IMR-90 (cell line): ENCODE data around the gene GDF10. TPM values are rescaled to one million over a fixed set of nuclear protein-coding genes. Genes with fewer than 3 reads are reported as not detected.

Experiments used
- ATAC-seq: fragments of 200-7000 bp; cut with Tn5 transposase; 2 replicates; pipeline ENCODE4 v1.9.1; 2020; ENCODE audit warnings: low read depth, mild to moderate bottlenecking, moderate library complexity
- BruUV-seq: library from RNA; stranded (reverse); fragments of 400-500 nt; replicated peaks from 2 replicates; lab custom pipeline; 2021; lab: Mats Ljungman, UMichigan
- CTCF ChIA-PET: fragments of 300-600 bp; formaldehyde crosslinking; extraction: SDS; loops from one replicate; lab custom pipeline; 2021; ENCODE audit warnings: antibody characterized with exemption; lab: Yijun Ruan, JAX
- POLR2A ChIA-PET: fragments of 300-600 bp; sonication (Branson Sonifier 250); formaldehyde crosslinking; loops from one replicate; lab custom pipeline; 2022; ENCODE audit warnings: antibody characterized with exemption; ENCODE audit not compliant: unreplicated experiment; lab: Charles Lee
- DNase-seq: peaks from one replicate; pipeline ENCODE4 v3.0.0; 2013
- H2AFZ ChIP-seq: replicated peaks from 2 replicates; pipeline ENCODE3; 2013; ENCODE audit warnings: low read length, mild to moderate bottlenecking; ENCODE audit not compliant: poor library complexity
- H2AK5ac ChIP-seq: 2 replicates; pipeline ENCODE4 v1.6.1; 2013; ENCODE audit warnings: low read depth, low read length, inconsistent platforms
- H2AK9ac ChIP-seq: replicated peaks from 2 replicates; pipeline ENCODE3; 2013; ENCODE audit warnings: mild to moderate bottlenecking, low read depth, low read length, moderate library complexity; ENCODE audit not compliant: poor library complexity
- H2BK120ac ChIP-seq: 2 replicates; pipeline ENCODE4 v1.6.1; 2013; ENCODE audit warnings: low read depth, low read length, inconsistent platforms
- H2BK15ac ChIP-seq: 3 replicates; pipeline ENCODE4 v1.6.1; 2013; ENCODE audit warnings: low read depth, low read length, inconsistent platforms
- H2BK20ac ChIP-seq: 2 replicates; pipeline ENCODE4 v1.6.1; 2013; ENCODE audit warnings: low read depth, mild to moderate bottlenecking, inconsistent platforms, low read length, moderate library complexity
- H2BK5ac ChIP-seq: 2 replicates; pipeline ENCODE4 v1.6.1; 2013; ENCODE audit warnings: mild to moderate bottlenecking, low read depth, low read length, inconsistent platforms; ENCODE audit not compliant: poor library complexity, severe bottlenecking
- H3K14ac ChIP-seq: replicated peaks from 2 replicates; pipeline ENCODE4 v1.6.1; 2013; ENCODE audit warnings: low read depth, low read length, inconsistent platforms
- H3K18ac ChIP-seq: 2 replicates; pipeline ENCODE4 v1.6.1; 2013; ENCODE audit warnings: low read depth, low read length, control low read depth
- H3K23ac ChIP-seq: 2 replicates; pipeline ENCODE4 v1.6.1; 2013; ENCODE audit warnings: low read depth, low read length, inconsistent platforms
- H3K27ac ChIP-seq: 2 replicates; pipeline ENCODE4 v1.5.1; 2013; ENCODE audit warnings: mild to moderate bottlenecking, control low read depth, low read length; ENCODE audit not compliant: insufficient read depth
- H3K27me3 ChIP-seq: 2 replicates; pipeline ENCODE4 v1.6.1; 2013; ENCODE audit warnings: low read length; ENCODE audit not compliant: control insufficient read depth, insufficient read depth
- H3K36me3 ChIP-seq: 2 replicates; pipeline ENCODE4 v1.6.1; 2013; ENCODE audit warnings: low read length, mixed read lengths; ENCODE audit not compliant: control insufficient read depth, insufficient read depth
- H3K4ac ChIP-seq: 2 replicates; pipeline ENCODE4 v1.6.1; 2013; ENCODE audit warnings: low read depth, low read length, inconsistent platforms
- H3K4me1 ChIP-seq: 2 replicates; pipeline ENCODE4 v1.6.1; 2013; ENCODE audit warnings: low read length, mixed read lengths; ENCODE audit not compliant: control insufficient read depth, insufficient read depth
- H3K4me2 ChIP-seq: 2 replicates; pipeline ENCODE4 v1.6.1; 2013; ENCODE audit warnings: low read depth, mild to moderate bottlenecking, control low read depth, low read length, moderate library complexity
- H3K4me3 ChIP-seq: 2 replicates; pipeline ENCODE4 v1.5.1; 2013; ENCODE audit warnings: low read depth, mild to moderate bottlenecking, control low read depth, low read length, moderate library complexity; ENCODE audit not compliant: insufficient read depth
- H3K56ac ChIP-seq: 2 replicates; pipeline ENCODE4 v1.6.1; 2013; ENCODE audit warnings: low read length, inconsistent platforms; ENCODE audit not compliant: insufficient read depth; ENCODE audit errors: extremely low read depth
- H3K79me1 ChIP-seq, 2 experiments: 2 replicates each; pipeline ENCODE4 v1.6.1; 2013; ENCODE audit warnings: low read length in 2 of 2, inconsistent platforms in 1 of 2, low read depth in 1 of 2
- H3K9ac ChIP-seq: 2 replicates; pipeline ENCODE4 v1.6.1; 2013; ENCODE audit warnings: low read depth, low read length, control low read depth
- H3K9me1 ChIP-seq: 2 replicates; pipeline ENCODE4 v1.6.1; 2013; ENCODE audit warnings: low read length, inconsistent platforms; ENCODE audit not compliant: insufficient read depth
- H3K9me3 ChIP-seq: 2 replicates; pipeline ENCODE4 v1.6.1; 2013; ENCODE audit warnings: low read length; ENCODE audit not compliant: control insufficient read depth, insufficient read depth
- H4K20me1 ChIP-seq: 2 replicates; pipeline ENCODE4 v1.6.1; 2013; ENCODE audit warnings: low read length, inconsistent platforms; ENCODE audit not compliant: insufficient read depth
- H4K5ac ChIP-seq: 2 replicates; pipeline ENCODE4 v1.6.1; 2013; ENCODE audit warnings: mild to moderate bottlenecking, low read depth, low read length, control low read depth
- H4K8ac ChIP-seq, 2 experiments: 2 replicates each; pipeline ENCODE4 v1.6.1; 2013; ENCODE audit warnings: low read depth in 2 of 2, low read length in 2 of 2, control low read depth in 1 of 2, inconsistent platforms in 1 of 2
- H4K91ac ChIP-seq: 2 replicates; pipeline ENCODE4 v1.6.1; 2013; ENCODE audit warnings: low read depth, low read length, inconsistent platforms; ENCODE audit not compliant: insufficient read depth
- RCOR1 ChIP-seq: IDR thresholded peaks from 2 replicates; pipeline ENCODE4 v1.6.1; 2012; ENCODE audit warnings: mild to moderate bottlenecking, low read length, improper control_type of control experiment; ENCODE audit not compliant: insufficient replicate concordance
- WGBS, 2 experiments: methylation state at CpG; one replicate each; pipeline versions ENCODE4 v1.1.5 to v1.1.7; 2013; ENCODE audit warnings: missing lambda C conversion rate in 2 of 2; ENCODE audit not compliant: insufficient read length in 1 of 2; ENCODE audit errors: extremely low coverage in 2 of 2; 5-methylcytosine and 5-hydroxymethylcytosine counted together
- dilution Hi-C: fragments of 300-500 bp; cut with HindIII; formaldehyde crosslinking; loops from one replicate; pipeline ENCODE4 v1.14.3; 2018; ENCODE audit warnings: low sequenced_read_pairs; ENCODE audit not compliant: unreplicated experiment
- in situ Hi-C: fragments of 300-500 bp; cut with MboI; formaldehyde crosslinking; loops from 3 replicates; pipeline ENCODE4 v1.14.3; 2019; ENCODE audit warnings: low sequenced_read_pairs, inconsistent platforms, mixed read lengths
- intact Hi-C: fragments of 100-400 bp; cut with micrococcal nuclease; formaldehyde crosslinking; loops from 2 replicates; pipeline ENCODE4 v1.10.0; 2022
- polyA plus RNA-seq, 3 experiments: library from polyadenylated mRNA; depleted of rRNA; stranded (reverse); fragments of >200 nt; gene quantifications; 2 replicates each; pipeline ENCODE4 v1.2.3, GENCODE V29; 2012; ENCODE audit warnings: low replicate concordance in 1 of 3
- total RNA-seq: library from RNA; depleted of rRNA; stranded (reverse); fragments of >200 nt; gene quantifications from 2 replicates; pipeline ENCODE4 v1.2.3, GENCODE V29; 2012
- TF ChIP-seq, protein P1 (sequence below): fragments of 150-350 bp; IDR thresholded peaks from 2 replicates; pipeline ENCODE4 v1.6.1; 2017; ENCODE audit warnings: mild to moderate bottlenecking, antibody characterized with exemption, low read length, low read depth

The GDF10 gene
- total and polyA plus RNA-seq, 2 of the 4 experiments (the other 2 are of a cell fraction), result 0.34 TPM; not detected in 1

DNA sequence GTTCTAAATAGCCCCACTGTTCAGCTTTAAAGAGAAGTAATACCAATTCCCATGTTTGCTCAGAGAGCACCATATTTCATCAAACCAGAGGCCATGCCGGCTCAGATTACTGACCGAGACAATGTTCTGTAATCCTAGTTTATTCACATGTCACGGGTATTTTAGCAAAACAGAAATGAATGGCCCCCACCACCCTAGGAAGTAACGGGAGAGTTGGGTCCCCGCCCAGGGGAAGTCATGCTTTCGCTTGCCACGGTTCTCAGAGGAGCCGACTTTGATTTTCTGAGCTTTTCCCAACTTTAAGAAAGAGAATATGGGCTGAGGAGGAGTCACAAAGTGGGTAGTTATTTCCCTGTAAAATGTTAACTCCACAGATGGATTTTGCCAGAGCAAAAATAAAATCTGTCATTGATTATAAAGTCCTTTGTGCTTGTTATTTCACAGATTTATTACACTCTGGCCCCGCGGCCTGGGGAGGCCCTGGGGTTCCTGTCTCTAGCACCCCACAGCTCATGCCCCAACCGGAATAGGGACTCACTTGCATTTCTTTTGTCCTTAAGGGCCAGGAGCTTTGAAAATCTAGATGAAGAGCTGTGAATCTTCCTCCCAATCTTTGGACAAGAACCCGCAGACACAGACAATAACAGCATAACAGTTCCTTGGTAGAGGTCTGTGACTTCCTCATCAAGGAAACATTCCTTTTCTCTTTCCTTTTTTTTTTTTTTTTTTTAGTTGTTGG, 3.7 kb upstream of the GDF10 start:
- DNase-seq, result no peak
- peaks cover 74% of the 10 kb centered on the region for H3K27me3 ChIP-seq

More for the DNA sequence above, 3.7 kb upstream of the GDF10 start:
- Histone ChIP-seq H2BK20ac (no peak overlapping the region), H3K23ac (no peak overlapping the region), H3K9ac (no peak overlapping the region), H4K8ac (no peak overlapping the region), H2BK120ac (no peak overlapping the region), H2BK15ac (no peak overlapping the region), H3K4me1 (no peaks in the 10 kb centered on the region; the same call in 1 of the 2 replicates), H3K9me1 (no peaks in the 10 kb centered on the region), H3K4ac (no peak overlapping the region), H2AK5ac (no peak overlapping the region), H3K14ac (no peak overlapping the region), H3K36me3 (no peaks in the 10 kb centered on the region), H2AFZ (no peak overlapping the region), H4K20me1 (no peaks in the 10 kb centered on the region), H2AK9ac (no peak overlapping the region), H3K18ac (no peak overlapping the region), H3K4me2 (no peak overlapping the region), H2BK5ac (no peak overlapping the region), H4K5ac (no peak overlapping the region), H3K4me3 (no peak overlapping the region), H3K27ac (no peak overlapping the region), H3K9me3 (no peaks in the 10 kb centered on the region; the same call in 1 of the 2 replicates), H3K79me1 (no peaks in the 10 kb centered on the region), H3K56ac (no peak overlapping the region), H4K91ac (no peak overlapping the region)
- dilution Hi-C loops (no loop called here), in situ Hi-C loops (no loop called here), intact Hi-C loops (no loop called here)
- ChIA-PET POLR2A (interaction anchor here (0.7 kb wide), 1 partner anchor 246 kb away, joined by 3 read pairs; no protein-coding TSS in a partner anchor), CTCF (interaction anchor here (1.2 kb wide), 1 partner anchor 16 kb away, joined by 3 read pairs; no protein-coding TSS in a partner anchor)
- no peak for ATAC-seq
- no TSS peak for BruUV-seq
- TF ChIP-seq RCOR1, result no peak
- TF ChIP-seq, protein P1, sequence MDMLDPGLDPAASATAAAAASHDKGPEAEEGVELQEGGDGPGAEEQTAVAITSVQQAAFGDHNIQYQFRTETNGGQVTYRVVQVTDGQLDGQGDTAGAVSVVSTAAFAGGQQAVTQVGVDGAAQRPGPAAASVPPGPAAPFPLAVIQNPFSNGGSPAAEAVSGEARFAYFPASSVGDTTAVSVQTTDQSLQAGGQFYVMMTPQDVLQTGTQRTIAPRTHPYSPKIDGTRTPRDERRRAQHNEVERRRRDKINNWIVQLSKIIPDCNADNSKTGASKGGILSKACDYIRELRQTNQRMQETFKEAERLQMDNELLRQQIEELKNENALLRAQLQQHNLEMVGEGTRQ, result no peak
- no CpG with 5 or more reads among the region's 12 CpGs for WGBS, 2 experiments
